K562 (cell line): Measurements from ENCODE around the gene FDX2. TPM values are rescaled to one million over a fixed set of nuclear protein-coding genes. Genes with fewer than 3 reads are reported as not detected.

Experiments
- ATAC-seq: fragments of 200-7000 bp; cut with Tn5 transposase; 3 replicates; pipeline ENCODE4 v1.9.1; 2020; ENCODE audit warnings: moderate library complexity
- BruUV-seq: library from RNA; stranded (reverse); fragments of 400-500 nt; replicated peaks from 2 replicates; lab custom pipeline; 2021; lab: Mats Ljungman, UMichigan
- CTCF ChIA-PET: fragments of 300-600 bp; formaldehyde crosslinking; extraction: SDS; loops from one replicate; lab custom pipeline; 2021; ENCODE audit warnings: low intra/inter-chr PET ratio; lab: Yijun Ruan, JAX
- POLR2A ChIA-PET: fragments of 300-600, 350-650 bp; sonication (Branson Sonifier 250); formaldehyde crosslinking; extraction: SDS; loops from one replicate; lab custom pipeline; 2021; ENCODE audit warnings: antibody characterized with exemption, inconsistent platforms; lab: Yijun Ruan, JAX
- DNase-seq, 4 experiments: peaks; one replicate each; pipeline versions ENCODE4 v3.0.0 to v3.0.0-alpha.2; 2011 to 2018; ENCODE audit warnings: low spot score in 3 of 4, mixed read lengths in 3 of 4; ENCODE audit errors: extremely low read depth in 1 of 4
- FAIRE-seq: peaks from 2 replicates; lab custom pipeline; 2011; peaks lifted over from hg19 to GRCh38; lab: Jason Lieb, UNC
- H2AFZ ChIP-seq: 2 replicates; pipeline ENCODE4 v1.6.0; 2011; ENCODE audit warnings: low read depth, low read length, control low read depth, inconsistent platforms
- H3K27ac ChIP-seq: fragments of 200-600 bp; 3 replicates; pipeline ENCODE4 v1.8.0; 2011; ENCODE audit warnings: low read depth, mild to moderate bottlenecking, control low read depth, inconsistent platforms, low read length, moderate library complexity, mixed read lengths; ENCODE audit errors: extremely low read depth
- H3K27me3 ChIP-seq, 2 experiments: fragments of 300-600 bp in 1 of 2; 2 replicates in 1 of 2; 3 replicates in 1 of 2; pipeline versions ENCODE4 v1.6.0 to v1.8.0; 2011; ENCODE audit warnings: inconsistent platforms in 2 of 2, low read length in 2 of 2, mild to moderate bottlenecking in 1 of 2, mixed read lengths in 1 of 2, moderate library complexity in 1 of 2; ENCODE audit not compliant: control insufficient read depth in 2 of 2, insufficient read depth in 2 of 2
- H3K36me3 ChIP-seq: fragments of 300-600 bp; 3 replicates; pipeline ENCODE4 v1.8.0; 2011; ENCODE audit warnings: mild to moderate bottlenecking, low read length, inconsistent platforms; ENCODE audit not compliant: control insufficient read depth, insufficient read depth
- H3K4me1 ChIP-seq, 2 experiments: fragments of 200-600 bp in 1 of 2; replicated peaks in 1 of 2; 2 replicates in 1 of 2; 3 replicates in 1 of 2; pipeline versions ENCODE4 v1.5.1 to v1.8.0; 2011; ENCODE audit warnings: inconsistent platforms in 2 of 2, low read length in 2 of 2, mild to moderate bottlenecking in 1 of 2, mixed read lengths in 1 of 2, moderate library complexity in 1 of 2; ENCODE audit not compliant: control insufficient read depth in 2 of 2, insufficient read depth in 2 of 2
- H3K4me2 ChIP-seq: 2 replicates; pipeline ENCODE4 v1.6.1; 2011; ENCODE audit warnings: low read length, control low read depth, inconsistent platforms, mixed read lengths; ENCODE audit not compliant: insufficient read depth
- H3K4me3 ChIP-seq: fragments of 200-600 bp; sonication (generic), shearing (Covaris generic); 2 replicates; pipeline ENCODE4 v1.5.1; 2016; ENCODE audit warnings: control low read depth, inconsistent platforms
- H3K79me2 ChIP-seq: fragments of 200-600 bp; 3 replicates; pipeline ENCODE4 v1.8.0; 2011; ENCODE audit warnings: low read length, inconsistent platforms; ENCODE audit not compliant: control insufficient read depth, insufficient read depth
- H3K9ac ChIP-seq, 2 experiments: 2 replicates each; pipeline versions ENCODE4 v1.6.0 to v1.6.1; 2011; ENCODE audit warnings: low read depth in 2 of 2, low read length in 2 of 2, control low read depth in 1 of 2, inconsistent platforms in 1 of 2, mild to moderate bottlenecking in 1 of 2, mixed read lengths in 1 of 2; ENCODE audit not compliant: insufficient read depth in 1 of 2
- H3K9me1 ChIP-seq: one replicate; pipeline ENCODE4 v1.6.0; 2011; ENCODE audit warnings: inconsistent platforms, mild to moderate bottlenecking, low read length, moderate library complexity; ENCODE audit not compliant: control insufficient read depth, insufficient read depth
- H3K9me3 ChIP-seq: replicated peaks from 2 replicates; pipeline ENCODE4 v1.5.1; 2011; ENCODE audit warnings: low read depth, low read length, inconsistent platforms; ENCODE audit not compliant: control insufficient read depth, insufficient read depth
- H4K20me1 ChIP-seq: replicated peaks from 2 replicates; pipeline ENCODE4 v1.6.1; 2011; ENCODE audit warnings: low read length, inconsistent platforms, mixed read lengths; ENCODE audit not compliant: control insufficient read depth, insufficient read depth
- ARID1B ChIP-seq: fragments of 450-650 bp; IDR thresholded peaks from 2 replicates; pipeline ENCODE4 v1.6.1; 2016; ENCODE audit warnings: antibody characterized with exemption, mild to moderate bottlenecking, inconsistent platforms
- BRCA1 ChIP-seq, 2 experiments: fragments of 450-650 bp in 1 of 2; sonication (generic) in 1 of 2; formaldehyde crosslinking in 1 of 2; IDR thresholded peaks; 2 replicates each; pipeline versions ENCODE4 v1.5.0 to v1.6.1; 2017 to 2020; ENCODE audit warnings: mild to moderate bottlenecking in 1 of 2, missing genetic modification reagents in 1 of 2
- CCNT2 ChIP-seq: IDR thresholded peaks from 2 replicates; pipeline ENCODE4 v1.6.1; 2011; ENCODE audit warnings: borderline replicate concordance, low read depth, mild to moderate bottlenecking, moderate library complexity, mixed read lengths, low read length; ENCODE audit not compliant: insufficient read length; ENCODE audit errors: extremely low read depth
- CHCHD3 ChIP-seq: fragments of 250-450 bp; sonication (Bioruptor Pico); IDR thresholded peaks from 2 replicates; pipeline ENCODE4 v2.1.2; 2022; ENCODE audit warnings: mild to moderate bottlenecking
- CXXC5 ChIP-seq: fragments of 250-450 bp; sonication (Bioruptor Pico); IDR thresholded peaks from 2 replicates; pipeline ENCODE4 v1.8.0; 2022; ENCODE audit warnings: inconsistent platforms, mild to moderate bottlenecking, moderate library complexity
- GTF2E2 ChIP-seq: fragments of 200-800 bp; sonication (Bioruptor generic); IDR thresholded peaks from 2 replicates; pipeline ENCODE4 v1.6.1; 2016; ENCODE audit warnings: missing genetic modification characterization, missing compliant biosample characterization
- HDAC3 ChIP-seq: fragments of 450-650 bp; IDR thresholded peaks from 2 replicates; pipeline ENCODE4 v1.6.1; 2018; ENCODE audit warnings: borderline replicate concordance, mild to moderate bottlenecking, moderate library complexity; ENCODE audit not compliant: partially characterized antibody
- HNRNPL ChIP-seq: fragments of 200-400 bp; formaldehyde crosslinking; IDR thresholded peaks from 2 replicates; pipeline ENCODE4 v1.6.1; 2017; ENCODE audit warnings: low read depth, mild to moderate bottlenecking, low read length
- MYC ChIP-seq, 2 experiments: fragments of 250-450 bp in 1 of 2; sonication (Bioruptor Pico) in 1 of 2; IDR thresholded peaks; 2 replicates each; pipeline versions ENCODE4 v1.5.1 to v1.6.1; 2012 to 2021; ENCODE audit warnings: low read depth in 2 of 2, borderline replicate concordance in 1 of 2, improper control_type of control experiment in 1 of 2, low read length in 1 of 2, mild to moderate bottlenecking in 1 of 2, moderate library complexity in 1 of 2
- NFIC ChIP-seq: fragments of 450-650 bp; IDR thresholded peaks from 2 replicates; pipeline ENCODE4 v1.6.1; 2017; ENCODE audit warnings: mild to moderate bottlenecking, inconsistent platforms
- ZFX ChIP-seq: sonication (generic); formaldehyde crosslinking; IDR thresholded peaks from 2 replicates; pipeline ENCODE4 v1.8.0; 2022; ENCODE audit warnings: mild to moderate bottlenecking, missing genetic modification reagents, moderate library complexity
- ZNF24 ChIP-seq: fragments of 450-650 bp; IDR thresholded peaks from 2 replicates; pipeline ENCODE4 v1.6.1; 2016
- ZNF311 ChIP-seq: fragments of 250-450 bp; sonication (Bioruptor Pico); IDR thresholded peaks from 2 replicates; pipeline ENCODE4 v1.4.0; 2020; ENCODE audit warnings: mild to moderate bottlenecking, moderate library complexity
- ZNF766 ChIP-seq: fragments of 200-800 bp; sonication (Bioruptor generic); conservative IDR thresholded peaks from 2 replicates; pipeline ENCODE4 v1.6.1; 2016; ENCODE audit warnings: missing genetic modification characterization, missing compliant biosample characterization
- WGBS: fragments of 100-300 bp; shearing (Covaris generic); methylation state at CpG from one replicate; pipeline ENCODE4 v1.1.6; 2016; ENCODE audit warnings: low coverage, mixed read lengths; ENCODE audit not compliant: insufficient coverage; ENCODE audit errors: missing lambda C conversion rate; 5-methylcytosine and 5-hydroxymethylcytosine counted together
- in situ Hi-C: fragments of 300-500 bp; cut with MboI; formaldehyde crosslinking; loops from 4 replicates; pipeline ENCODE4 v1.15.0; 2018; ENCODE audit warnings: inconsistent platforms, mixed read lengths
- intact Hi-C: fragments of 100-400 bp; cut with micrococcal nuclease; formaldehyde crosslinking; loops from 2 replicates; pipeline ENCODE4 v1.14.2; 2022
- polyA plus RNA-seq, 8 experiments: library from polyadenylated mRNA; depleted of rRNA in 4 of 8; stranded (reverse) in 5 of 8; unstranded in 3 of 8; fragments of >200 nt; fragmentation: Nextera tagmentation in 2 of 8; fragmentation: Illumina TruSeq in 1 of 8; extraction: Ambion mirVana in 2 of 8; extraction: Trizol in 1 of 8; gene quantifications; 2 replicates each; pipeline versions ENCODE4 v1.2.1 to v1.2.3, GENCODE V29; 2011 to 2014; ENCODE audit warnings: inconsistent platforms in 1 of 8, missing spikeins in 1 of 8
- total RNA-seq, 7 experiments: library from RNA; depleted of rRNA in 6 of 7; stranded (reverse); fragments of >200 nt in 6 of 7; fragmentation: Illumina TruSeq in 2 of 7; extraction: Trizol in 2 of 7; gene quantifications; 2 replicates each; pipeline versions ENCODE4 v1.2.1 to v1.2.3, GENCODE V29; 2011 to 2021; ENCODE audit warnings: low replicate concordance in 1 of 7
- TF ChIP-seq, protein P1 (sequence below): sonication (generic); formaldehyde crosslinking; IDR thresholded peaks from 2 replicates; pipeline ENCODE4 v1.8.0; 2022; ENCODE audit warnings: mild to moderate bottlenecking, missing genetic modification reagents
- TF ChIP-seq, protein P2 (sequence below): fragments of 450-650 bp; IDR thresholded peaks from 2 replicates; pipeline ENCODE4 v1.7.1; 2018; ENCODE audit warnings: mild to moderate bottlenecking, low read depth; ENCODE audit not compliant: partially characterized antibody

Gene FDX2
- total and polyA plus RNA-seq, 9 of the 15 experiments (the other 6 are each of a cell fraction or from before 2014, with no cell fraction given), result 2.5 to 49.8 (median 29.7) TPM

DNA sequence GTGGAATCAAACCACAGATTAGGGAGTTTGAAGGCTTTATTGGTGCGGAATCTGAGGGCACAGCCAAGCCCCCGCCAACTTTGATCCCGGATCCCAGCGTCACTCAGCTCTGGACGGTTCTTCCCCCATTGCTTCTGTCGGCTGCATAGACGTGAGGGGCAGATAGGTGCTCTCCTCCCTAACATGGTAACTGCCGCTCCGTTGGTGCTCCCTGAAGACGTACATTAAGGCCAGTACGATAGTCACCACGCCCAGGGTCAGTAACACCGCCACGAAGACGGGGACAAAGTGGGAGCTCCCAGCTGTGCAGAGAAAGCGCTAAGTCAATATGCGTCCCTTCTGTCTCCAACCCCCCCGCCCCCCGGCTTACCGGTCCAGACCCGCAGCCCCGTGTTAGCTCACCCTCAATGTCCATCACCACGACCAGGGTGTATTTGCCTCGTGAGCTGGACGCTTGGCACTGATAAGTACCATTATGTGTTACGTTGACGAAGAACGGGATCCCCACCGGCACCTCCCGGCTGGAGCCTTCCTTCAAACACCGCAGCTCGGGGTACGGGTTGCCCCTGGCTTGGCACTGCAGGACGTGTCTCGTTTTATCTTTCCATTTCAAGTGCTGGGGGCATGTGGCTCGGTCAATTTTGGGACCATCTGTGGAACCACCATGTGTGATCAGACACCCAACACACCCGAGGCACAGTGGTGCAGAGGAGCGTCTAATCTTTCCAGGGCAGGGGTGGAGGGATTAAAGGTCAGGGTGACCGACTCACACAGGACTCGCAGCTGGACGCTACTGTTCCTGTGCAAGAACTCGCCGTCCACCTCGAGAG lies 18.2 kb upstream of the FDX2 start:
- H3K9ac ChIP-seq, result peak overlapping the region; percentile 96 to 99
- peak; percentile 37 for ATAC-seq
- BruUV-seq, result TSS peak; percentile 93
- peaks cover 10% of the 10 kb centered on the region; the same call in 1 of the 2 replicates for H4K20me1 ChIP-seq
- ChIA-PET CTCF (no interaction called here), POLR2A (interaction anchor here (0.6 to 3.9 kb wide), 16 partner anchors 10 to 75 kb away, joined by 3 to 29 read pairs (median 6); partner anchors contain the start of genes FDX2, ICAM5 and TYK2)
- 1% methylated on average over 44 of the region's 44 CpGs for WGBS
- DNase-seq, result peak in 2 of 4 experiments; percentile 64 to 81
- no peaks in the 10 kb centered on the region for H3K9me3 ChIP-seq
- peak overlapping the region; percentile 80 for H2AFZ ChIP-seq
- H3K79me2 ChIP-seq, result peaks cover 64% of the 10 kb centered on the region
- peak overlapping the region; percentile 93 for H3K4me3 ChIP-seq
- in situ Hi-C loops (no loop called here), intact Hi-C loops (loop anchor here (1.0 to 2.0 kb wide), 5 partner anchors 45 to 247 kb away; partner anchors contain the start of genes ICAM1, ICAM5, SHFL and TYK2)
- peak overlapping the region; percentile 92 for H3K4me2 ChIP-seq
- H3K27me3 ChIP-seq, result no peaks in the 10 kb centered on the region
- peaks cover 15 to 47% of the 10 kb centered on the region in 2 experiments; a peak in 4 of 5 replicates for H3K4me1 ChIP-seq
- H3K9me1 ChIP-seq, result no peaks in the 10 kb centered on the region
- H3K36me3 ChIP-seq, result peaks cover 32% of the 10 kb centered on the region
- H3K27ac ChIP-seq, result peak overlapping the region; percentile 98
- no peak for FAIRE-seq
- TF ChIP-seq ZNF24 (no peak), CXXC5 (CRISPR knock-in tag) (no peak), ZNF311 (CRISPR knock-in tag) (no peak), MYC (IDR thresholded peaks at IDR 0.05; ENCODE audit: low read depth, low read length) (no peak), MYC (CRISPR knock-in tag; IDR thresholded peaks at IDR 0.05; ENCODE audit: borderline replicate concordance, low read depth) (no peak), ZFX (CRISPR knock-in tag) (no peak), CHCHD3 (CRISPR knock-in tag) (no peak), GTF2E2 (tag) (no peak), CCNT2 (no peak), ARID1B (peak; percentile 72), BRCA1 (IDR thresholded peaks at IDR 0.05) (no peak), BRCA1 (CRISPR knock-in tag; IDR thresholded peaks at IDR 0.05) (no peak), ZNF766 (CRISPR knock-in tag) (no peak; the same call in 1 of the 2 replicates), HNRNPL (no peak), HDAC3 (peak; percentile 14), NFIC (peak; percentile 64)
- TF ChIP-seq, protein P1, sequence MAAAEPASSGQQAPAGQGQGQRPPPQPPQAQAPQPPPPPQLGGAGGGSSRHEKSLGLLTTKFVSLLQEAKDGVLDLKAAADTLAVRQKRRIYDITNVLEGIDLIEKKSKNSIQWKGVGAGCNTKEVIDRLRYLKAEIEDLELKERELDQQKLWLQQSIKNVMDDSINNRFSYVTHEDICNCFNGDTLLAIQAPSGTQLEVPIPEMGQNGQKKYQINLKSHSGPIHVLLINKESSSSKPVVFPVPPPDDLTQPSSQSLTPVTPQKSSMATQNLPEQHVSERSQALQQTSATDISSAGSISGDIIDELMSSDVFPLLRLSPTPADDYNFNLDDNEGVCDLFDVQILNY (CRISPR knock-in tag), result no peak
- TF ChIP-seq, protein P2, sequence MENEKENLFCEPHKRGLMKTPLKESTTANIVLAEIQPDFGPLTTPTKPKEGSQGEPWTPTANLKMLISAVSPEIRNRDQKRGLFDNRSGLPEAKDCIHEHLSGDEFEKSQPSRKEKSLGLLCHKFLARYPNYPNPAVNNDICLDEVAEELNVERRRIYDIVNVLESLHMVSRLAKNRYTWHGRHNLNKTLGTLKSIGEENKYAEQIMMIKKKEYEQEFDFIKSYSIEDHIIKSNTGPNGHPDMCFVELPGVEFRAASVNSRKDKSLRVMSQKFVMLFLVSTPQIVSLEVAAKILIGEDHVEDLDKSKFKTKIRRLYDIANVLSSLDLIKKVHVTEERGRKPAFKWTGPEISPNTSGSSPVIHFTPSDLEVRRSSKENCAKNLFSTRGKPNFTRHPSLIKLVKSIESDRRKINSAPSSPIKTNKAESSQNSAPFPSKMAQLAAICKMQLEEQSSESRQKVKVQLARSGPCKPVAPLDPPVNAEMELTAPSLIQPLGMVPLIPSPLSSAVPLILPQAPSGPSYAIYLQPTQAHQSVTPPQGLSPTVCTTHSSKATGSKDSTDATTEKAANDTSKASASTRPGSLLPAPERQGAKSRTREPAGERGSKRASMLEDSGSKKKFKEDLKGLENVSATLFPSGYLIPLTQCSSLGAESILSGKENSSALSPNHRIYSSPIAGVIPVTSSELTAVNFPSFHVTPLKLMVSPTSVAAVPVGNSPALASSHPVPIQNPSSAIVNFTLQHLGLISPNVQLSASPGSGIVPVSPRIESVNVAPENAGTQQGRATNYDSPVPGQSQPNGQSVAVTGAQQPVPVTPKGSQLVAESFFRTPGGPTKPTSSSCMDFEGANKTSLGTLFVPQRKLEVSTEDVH, result no peak
